Renal pelvis (tissue), 4 donors: ENCODE measurements around the gene GALNT9. TPM values are rescaled to one million over a fixed set of nuclear protein-coding genes. Genes with fewer than 3 reads are reported as not detected.

Source experiments
- DNase-seq: peaks from one replicate; pipeline ENCODE4 v3.0.0-alpha.2; 2013
- polyA plus RNA-seq, 3 donors: library from polyadenylated mRNA; unstranded; fragments of 120-200 nt; gene quantifications; one replicate each; pipeline ENCODE4 v1.2.1, GENCODE V29; 2013; ENCODE audit not compliant: insufficient read length in 3 of 3

GALNT9 gene
- polyA plus RNA-seq, 3 donors = 10.5 to 11.8 (median 11.3) TPM

DNA sequence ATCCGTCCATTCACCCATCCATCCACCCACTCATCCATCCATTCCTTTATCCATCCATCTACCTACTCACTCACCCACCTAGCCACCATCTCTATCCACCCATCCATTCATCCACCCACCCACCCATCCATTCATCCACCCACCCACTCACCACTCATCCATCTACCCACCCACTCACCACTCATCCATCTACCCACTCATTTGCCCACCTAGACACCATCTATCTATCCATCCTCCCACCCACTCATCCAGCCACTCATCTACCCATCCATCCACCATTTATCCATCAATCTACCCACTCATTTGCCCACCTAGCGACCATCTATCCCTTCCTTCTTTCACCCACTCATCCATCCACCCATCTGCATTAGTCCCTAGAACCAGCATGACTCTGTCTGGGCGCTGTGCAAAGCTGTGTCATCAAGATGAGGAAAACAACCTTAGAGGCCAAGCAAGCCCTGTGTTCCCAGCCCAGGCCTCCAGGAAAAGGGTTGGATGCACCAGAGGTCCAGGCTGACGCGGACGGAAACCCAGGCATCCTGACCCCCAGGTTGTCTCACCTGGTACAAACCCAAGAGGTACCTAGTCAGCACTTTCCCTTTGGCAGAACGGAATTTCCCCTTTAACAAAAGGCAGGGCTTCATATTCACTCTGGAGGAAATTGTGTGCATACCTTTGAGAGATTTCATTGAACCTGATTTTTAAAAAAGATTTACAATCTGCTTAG lies 111.4 kb downstream of the GALNT9 start:
- no peak for DNase-seq

DNA sequence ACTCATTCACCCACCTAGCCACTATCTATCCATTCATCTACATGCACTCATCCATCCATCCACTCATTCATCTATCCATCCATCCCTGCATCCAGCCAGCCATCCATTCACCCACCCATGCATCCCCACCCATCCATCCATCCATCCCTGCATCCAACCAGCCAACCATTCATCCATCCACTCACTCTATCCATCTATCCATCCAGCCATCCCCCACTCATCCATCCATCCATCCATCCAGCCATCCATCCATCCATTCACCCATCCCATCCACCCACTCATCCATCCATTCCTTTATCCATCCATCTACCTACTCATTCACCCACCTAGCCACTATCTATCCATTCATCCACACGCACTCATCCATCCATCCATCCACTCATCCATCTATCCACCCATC lies 112.0 kb downstream of the GALNT9 start:
- no peak for DNase-seq

DNA sequence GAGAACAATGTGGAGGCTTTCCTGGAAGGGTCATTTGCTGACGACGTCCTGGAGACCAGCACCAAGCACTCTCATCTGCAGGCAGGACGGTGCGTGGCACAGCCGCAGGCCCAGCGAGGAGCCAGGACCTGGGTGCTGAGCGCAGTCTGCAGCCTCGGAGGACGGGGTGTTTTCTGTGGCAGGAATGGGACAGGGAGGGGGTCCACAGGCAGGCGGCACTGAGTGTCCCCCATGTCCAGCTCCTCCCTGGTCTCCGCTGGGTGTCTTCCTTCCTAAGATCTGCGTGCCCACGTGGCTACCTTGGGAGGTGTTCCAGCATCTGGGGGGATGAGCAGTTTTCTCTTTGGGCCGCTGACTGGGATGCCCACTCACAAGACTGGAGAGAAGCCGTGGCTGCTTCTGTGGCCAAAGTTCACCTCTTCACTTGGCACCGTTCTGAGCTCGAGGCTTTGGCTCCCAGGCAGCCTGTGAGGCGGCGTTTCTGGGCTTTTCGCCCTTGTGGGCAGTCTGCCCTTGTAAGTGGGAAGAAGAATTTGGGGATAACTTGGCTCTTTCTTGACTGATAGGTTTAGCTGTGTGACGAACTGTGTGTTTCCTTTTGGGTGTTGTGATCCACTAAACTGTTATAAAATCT lies 112.9 kb downstream of the GALNT9 start:
- no peak for DNase-seq

DNA sequence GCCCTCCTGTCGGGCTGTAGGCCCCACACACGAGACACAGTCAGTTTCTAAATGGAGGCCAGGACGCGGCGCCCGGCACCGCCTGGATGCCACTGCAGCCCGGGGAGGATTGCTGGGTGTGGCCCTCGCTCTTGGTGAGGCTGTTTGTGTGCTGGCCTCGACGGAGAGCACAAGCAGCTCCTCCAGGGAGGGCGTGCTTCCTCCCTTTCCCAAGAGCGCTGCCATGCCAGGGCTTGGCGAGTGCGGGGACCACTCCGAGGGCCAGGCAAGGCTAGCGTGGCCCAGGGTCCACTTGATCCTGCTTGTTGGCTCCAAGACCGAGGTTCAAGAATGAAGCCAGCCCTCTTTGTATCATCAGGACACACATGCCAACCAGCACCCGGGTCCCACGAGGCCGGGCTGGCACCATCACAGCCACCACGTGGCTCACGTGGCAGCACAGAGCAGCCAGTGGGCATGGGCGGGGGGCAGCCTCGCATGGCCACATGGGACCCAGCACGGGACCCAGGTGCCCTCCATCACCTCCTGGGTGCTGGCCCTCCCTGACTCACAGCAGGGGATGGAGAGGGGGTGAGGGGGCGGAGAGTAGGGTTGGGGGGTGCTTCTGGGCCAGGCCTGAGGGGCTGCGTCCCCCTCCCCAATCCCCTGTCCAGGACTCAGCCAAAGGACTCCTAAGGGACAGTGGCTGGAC lies 113.9 kb downstream of the GALNT9 start:
- no peak for DNase-seq

DNA sequence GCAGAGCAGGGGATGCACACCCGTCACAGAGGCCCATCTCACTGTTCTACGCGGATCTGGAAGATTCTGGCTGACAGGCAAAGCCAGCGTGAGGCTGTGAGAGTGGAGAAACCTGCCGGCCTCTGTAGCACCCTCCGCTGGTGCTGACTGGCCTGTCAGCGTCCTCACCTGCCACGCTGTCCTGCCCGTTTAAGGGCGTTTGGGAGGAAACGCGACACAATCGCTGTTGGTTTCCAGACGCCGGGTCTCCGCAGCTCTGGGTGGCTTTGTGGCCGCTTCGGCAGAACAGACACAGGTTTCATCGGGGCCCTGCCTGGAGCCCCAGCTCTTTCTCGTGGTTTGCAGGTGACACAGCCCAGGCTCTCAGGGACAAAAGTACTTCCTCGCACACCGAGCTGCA lies 114.5 kb downstream of the GALNT9 start:
- DNase-seq = no peak

DNA sequence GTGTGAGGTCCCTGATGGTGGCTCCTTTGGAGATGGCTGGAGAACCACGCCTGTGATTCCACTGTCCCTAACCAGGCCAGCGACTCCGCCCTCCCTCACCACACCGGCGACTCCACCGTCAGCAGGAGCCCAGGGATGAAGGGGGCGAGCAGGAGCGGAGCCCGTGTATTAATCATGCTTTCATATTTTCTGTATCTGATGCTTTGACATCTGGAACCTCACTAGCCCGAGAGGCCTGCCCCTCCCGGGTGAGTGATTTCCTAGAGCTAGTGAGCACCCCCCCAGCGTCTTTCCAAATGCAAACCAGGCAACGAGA lies 115.3 kb downstream of the GALNT9 start:
- no peak for DNase-seq

DNA sequence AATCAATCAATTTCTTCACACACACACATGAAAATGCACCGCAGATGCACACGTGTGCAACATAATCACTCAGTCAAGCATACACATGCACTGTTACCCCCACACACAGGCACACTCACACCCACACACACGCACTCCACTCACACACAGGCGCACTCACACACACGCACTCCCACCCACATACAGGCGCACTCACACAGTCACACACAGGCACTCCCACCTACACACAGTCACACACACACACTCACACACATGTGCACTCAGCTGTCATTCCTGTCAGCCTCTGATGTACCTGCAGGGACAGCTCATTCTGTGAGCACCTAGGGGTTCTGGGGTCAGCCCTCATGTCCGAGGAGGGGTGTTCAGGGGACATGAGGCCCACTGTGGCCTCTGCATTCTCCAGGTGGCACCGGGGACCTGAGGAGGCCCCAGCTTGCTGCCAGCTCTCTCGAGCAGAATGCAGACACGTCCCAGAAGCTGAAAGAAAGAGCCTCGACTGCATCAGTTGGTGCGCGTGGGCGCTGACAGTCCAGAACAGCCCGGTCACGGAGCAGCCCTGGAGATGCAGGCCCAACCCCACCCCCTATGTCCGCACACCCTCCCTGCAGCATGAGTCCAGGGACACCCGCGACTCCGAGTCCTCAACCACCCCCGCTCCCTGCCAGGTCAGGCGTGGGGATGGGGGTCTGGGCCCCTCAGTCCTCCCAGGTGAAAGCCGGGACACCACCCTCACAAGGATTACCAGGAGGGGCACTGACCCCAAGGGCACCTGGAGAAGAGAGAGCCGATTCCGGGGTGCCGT lies 115.8 kb downstream of the GALNT9 start:
- no peak for DNase-seq

DNA sequence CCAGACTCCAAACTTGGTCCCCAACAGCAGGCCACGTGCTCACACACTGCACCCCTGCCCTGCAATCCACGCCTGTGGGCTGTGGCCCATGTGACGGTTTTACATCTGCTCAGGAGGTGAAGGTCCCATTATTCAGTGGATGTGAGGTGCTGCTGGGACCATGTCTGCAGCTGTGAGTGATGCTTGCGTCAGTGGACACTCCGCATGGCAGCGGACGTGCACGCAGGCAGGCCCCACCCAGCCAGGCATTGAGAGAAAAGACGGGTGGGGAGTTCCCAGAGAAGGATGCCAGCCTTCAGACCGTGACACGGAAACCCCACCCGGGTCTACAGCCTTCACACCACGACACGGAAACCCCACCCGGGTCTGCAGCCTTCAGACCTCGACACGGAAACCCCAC lies 117.6 kb downstream of the GALNT9 start:
- DNase-seq = no peak

DNA sequence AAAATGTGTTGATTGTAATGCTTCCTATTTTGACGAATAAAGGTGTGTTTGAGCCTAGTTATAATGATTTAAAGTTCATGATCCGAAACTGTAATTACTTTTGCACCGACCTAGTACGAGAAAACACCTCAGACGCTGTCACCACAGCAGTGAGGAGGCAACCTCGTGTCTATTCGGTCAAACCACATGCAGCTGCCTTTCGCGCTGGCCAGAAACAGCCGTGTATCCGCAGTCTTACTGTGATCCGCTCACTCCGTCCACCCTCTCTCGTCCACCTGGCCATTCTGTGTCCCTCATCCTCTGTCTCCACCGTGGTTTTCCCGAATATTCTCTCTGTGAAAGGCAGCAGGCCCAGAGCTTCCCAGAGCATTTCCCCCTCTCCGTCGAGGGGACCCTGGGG lies 118.1 kb downstream of the GALNT9 start:
- DNase-seq = no peak

DNA sequence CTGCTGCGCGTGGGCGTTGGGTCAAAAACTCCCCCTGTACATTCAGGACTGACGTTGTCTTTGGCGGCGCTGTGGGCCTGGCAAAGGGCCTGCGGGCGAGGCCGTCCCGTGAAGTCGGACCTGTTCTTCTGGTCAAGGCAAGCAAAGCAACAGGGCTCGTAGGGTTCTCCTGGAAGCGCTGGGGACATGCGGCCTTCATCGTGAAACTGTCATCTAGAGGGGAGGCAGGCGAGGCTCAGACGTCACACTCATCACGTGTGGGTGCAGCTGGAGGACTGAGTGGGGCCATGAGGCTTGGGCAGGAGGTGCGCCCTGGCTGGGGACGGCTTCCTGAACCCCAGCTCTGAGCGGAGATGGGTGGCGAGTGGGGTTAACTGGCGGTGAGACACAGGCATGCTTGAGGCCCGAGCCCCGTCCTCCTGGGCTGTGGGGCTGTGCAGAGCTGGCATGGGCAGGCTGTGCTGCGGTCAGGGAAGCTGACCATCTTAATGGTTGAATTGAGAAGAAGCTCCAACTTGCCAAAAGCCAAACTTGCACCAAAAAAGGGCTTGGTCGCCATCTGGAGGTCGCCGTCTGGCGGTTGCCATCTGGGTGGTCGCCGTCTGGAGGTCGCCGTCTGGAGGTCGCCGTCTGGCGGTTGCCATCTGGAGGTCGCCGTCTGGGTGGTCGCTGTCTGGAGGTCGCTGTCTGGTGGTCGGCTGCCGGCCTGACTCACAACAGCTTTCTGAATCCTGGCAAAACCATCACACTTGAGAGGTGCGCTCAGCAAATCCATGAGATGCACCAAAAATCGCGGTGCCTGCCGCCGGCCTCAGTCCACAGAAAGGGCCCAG lies 119.0 kb downstream of the GALNT9 start:
- no peak for DNase-seq

DNA sequence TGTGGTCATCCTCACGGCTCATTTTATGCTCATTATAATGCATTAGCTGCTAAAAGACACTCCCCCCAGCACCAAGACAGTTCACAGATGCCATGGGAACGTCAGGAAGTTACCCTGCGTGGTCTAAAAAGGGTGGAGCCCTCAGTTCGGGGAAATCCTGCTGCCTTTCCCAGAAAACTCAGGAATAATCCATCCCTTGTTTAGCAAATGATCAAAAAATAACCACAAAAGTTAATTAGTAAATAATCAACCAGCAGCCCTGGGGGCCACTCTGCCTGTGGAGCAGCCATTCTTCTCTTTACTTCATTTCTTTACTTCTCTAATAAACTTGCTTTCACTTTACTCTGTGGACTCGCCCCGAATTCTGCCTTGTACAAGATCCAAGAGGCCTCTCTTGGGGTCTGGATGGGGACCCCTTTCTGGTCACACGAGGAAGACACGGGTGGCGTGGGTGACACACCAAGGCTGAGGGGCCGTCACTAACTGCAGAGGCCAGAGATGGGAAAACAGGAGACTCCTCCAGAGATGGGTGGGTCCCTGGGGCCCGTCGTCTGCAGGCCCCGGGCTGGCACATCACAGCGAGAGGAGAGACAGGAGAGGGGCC lies 119.7 kb downstream of the GALNT9 start:
- no peak for DNase-seq

DNA sequence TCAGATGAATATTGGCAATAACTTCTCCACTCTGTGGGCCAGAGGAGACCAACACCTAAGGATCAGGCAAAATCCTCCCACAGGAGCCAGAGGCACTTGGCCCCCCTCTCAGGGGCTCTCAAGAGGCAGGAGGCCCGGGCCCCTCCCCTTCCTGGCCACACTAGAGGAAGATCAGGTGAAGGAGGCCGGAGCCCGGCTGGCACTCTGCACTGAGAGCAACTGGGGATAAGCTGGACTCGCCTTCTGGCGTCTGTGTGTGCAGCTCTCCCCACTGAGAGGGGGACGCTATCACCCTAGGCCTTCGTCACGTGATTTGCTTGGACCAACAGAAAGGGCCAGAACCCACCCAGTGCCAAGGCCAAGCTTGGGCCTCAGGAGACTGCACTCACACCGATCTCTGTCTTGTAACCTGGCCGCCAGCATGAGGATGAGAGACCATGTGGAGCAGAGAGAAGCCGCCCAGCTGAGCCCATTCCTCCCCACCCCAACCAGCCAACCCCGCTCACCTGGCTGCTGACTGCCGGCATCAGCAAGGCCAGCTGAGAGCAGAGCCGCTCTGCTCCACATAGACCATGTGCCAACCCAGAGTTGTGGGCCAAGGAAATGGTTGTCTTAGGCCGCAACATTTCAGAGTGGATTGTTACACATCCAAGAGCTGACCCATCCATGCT lies 121.1 kb downstream of the GALNT9 start:
- DNase-seq = no peak

DNA sequence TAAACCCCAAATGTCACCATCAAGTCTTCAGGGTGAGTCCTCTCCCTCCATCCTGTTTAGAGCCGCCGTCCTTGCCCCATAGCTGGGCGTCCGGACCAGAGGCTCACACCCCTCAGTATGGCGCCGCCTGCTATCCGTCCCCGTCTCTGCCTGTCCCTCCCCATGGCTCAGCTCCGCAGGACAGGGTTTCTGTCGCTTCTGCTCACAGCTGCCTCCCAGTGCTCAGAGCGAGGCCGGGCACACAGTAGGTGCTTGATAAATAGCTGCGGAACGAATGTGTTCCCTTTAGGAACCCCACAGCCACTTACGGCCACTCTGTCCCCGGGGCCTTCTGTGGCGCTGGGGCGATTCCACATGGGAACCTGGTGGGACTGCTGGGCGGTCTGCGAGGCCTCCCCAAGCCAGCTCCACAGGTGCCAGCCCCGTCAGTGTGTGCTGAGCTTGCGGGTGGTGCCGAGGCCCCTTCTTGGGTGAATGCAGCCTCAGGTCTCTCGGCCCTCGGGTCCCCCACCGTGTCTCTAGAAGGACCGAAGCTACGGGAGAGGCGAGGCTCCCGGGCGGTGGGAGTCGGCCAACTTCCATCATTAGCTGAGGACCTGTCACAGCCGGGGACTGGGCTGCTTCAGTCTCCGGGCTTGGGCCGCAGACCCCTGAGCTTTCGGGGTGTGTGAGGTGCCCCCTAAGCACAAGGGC lies 122.2 kb downstream of the GALNT9 start:
- DNase-seq = no peak

DNA sequence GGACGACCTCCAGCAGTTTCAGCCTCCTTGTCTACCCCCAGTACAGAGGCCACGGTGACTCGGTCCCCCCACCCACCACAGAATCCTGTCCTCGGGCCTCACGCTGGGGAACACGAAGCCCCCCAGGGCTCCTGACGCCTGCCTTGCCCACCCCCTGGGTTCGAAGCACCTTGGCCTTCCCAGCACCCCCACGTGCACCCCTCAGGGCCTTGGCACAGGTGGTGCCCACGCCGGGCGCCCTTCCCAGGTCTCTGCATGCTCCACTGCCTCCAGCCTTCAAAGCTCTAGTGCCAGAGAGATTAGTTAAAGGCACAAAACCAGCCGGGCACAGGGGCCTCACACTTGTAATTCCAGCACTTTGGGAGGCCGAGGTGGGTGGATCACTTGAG lies 123.3 kb downstream of the GALNT9 start:
- no peak for DNase-seq

DNA sequence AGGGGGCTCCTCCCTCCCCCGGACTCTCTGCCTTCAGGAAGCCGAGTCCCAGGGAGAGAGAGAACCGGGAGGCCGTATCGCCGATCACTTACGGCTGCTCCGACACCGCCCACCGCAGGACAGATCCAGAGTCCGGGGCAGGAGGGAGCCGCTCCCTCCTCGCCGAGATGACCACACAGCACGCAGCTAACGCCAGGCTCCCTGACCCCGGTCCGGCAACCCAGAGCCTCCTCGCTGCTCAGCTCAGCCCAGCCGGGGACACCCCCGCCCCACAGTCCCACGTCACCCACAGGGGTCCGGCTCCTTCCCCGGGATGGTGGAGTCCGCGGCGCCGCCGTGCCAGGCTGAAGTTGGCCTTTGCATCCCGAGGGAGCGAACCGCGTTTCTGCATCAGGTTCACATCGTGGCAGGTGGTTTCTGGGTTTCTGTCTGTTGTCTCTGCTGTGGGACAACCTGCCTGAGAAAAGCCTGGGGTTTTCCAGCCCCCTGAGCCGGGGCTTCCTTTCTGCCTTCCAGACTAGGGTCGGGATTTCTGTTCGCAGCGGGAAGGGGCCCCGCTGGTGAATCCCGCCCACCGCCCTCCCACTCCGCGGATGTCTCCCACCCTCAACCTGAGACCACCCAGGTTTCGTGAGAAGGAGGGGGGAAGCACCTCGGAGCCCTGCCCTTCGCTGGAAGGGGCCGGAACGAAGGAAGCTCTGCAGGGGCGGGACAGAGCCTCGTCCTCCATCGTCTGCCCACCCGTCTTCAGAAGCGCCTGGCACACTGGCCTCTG lies 123.9 kb downstream of the GALNT9 start:
- DNase-seq = no peak

DNA sequence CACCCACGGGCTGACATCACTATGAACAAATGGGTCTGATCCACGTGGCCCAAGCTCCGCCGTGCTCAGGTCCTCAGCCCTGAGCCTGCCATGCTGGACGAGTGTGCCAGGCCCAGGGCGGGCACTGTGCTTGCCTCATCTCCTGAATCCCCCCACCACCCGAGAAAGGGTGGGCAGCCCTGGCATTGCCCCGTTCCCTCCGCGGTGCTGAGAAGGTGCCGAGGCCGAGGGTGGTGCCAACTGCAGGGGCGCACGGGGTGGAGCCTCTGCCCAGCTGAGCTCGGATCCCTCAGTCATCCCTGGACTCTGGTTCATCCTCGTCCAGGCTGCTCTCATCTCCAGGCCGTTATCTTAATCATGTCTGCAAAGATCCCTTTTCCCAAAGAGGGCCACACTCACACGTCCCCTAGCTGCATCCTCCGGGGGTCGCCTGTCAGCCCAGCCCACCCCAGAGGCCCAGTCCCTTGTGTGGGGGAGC lies 124.6 kb downstream of the GALNT9 start:
- DNase-seq = no peak

DNA sequence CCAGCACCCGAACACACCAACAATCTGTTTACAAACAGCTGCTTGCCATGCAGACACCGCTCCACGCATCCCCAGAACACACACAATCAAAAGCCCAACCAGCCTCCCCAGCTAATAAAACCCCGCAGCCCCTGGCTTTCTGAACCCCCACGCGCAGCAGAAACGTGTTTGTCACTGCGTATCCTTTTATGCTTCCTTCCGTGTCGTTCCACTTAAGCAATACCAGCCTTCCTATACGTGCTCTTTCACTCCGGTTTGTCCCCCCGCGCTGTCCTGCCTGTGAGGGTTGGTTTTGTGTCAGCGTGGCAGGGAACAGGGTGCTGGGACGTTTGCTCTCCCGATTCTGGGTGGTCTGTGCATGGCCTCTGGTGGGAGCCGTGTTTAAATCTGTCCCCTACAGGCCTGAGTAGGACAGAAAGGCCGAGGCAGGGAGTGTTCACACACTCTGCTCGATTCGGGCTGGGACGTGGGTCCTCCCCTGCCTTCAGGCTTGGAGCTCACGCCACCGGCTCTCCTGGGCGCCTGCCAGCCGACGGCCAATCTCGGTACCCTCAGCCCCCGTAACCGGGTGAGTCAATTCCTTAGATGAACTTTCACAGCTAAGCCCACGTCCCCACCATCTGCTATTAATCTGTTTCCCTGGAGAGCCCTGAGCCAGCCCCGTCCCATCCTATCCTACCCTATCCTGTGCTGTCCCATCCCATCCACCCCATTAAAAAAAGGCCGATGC lies 125.2 kb downstream of the GALNT9 start:
- no peak for DNase-seq
